ENCODE results near the gene PHF21B.

The PHF21B gene

GRCh38 chr22:45023431-45023830 lies 13.6 kb upstream of the PHF21B start:
- ATAC-seq (ENCODE audit: low read depth) = no peak
- TF ChIP-seq CTCF (IDR thresholded peaks at IDR 0.05; ENCODE audit: poor library complexity, severe bottlenecking) = no peak
- no peaks in the 10 kb centered on the region for H3K4me1 ChIP-seq (ENCODE audit: insufficient read depth, poor library complexity, severe bottlenecking)

GRCh38 chr22:45019861-45020655 lies 10.3 kb upstream of the PHF21B start:
- ATAC-seq (ENCODE audit: low read depth) = no peak
- H3K36me3 ChIP-seq (ENCODE audit: low read depth) = no peaks in the 10 kb centered on the region
- H3K4me3 ChIP-seq (ENCODE audit: severe bottlenecking) = no peak overlapping the region
- H3K27ac ChIP-seq (ENCODE audit: poor library complexity, severe bottlenecking) = no peak overlapping the region
- H3K4me1 ChIP-seq (ENCODE audit: insufficient read depth, poor library complexity, severe bottlenecking) = no peaks in the 10 kb centered on the region
- H3K9me3 ChIP-seq (ENCODE audit: severe bottlenecking) = no peaks in the 10 kb centered on the region
- no peak for TF ChIP-seq CTCF (IDR thresholded peaks at IDR 0.05; ENCODE audit: poor library complexity, severe bottlenecking)
- H3K27me3 ChIP-seq (ENCODE audit: insufficient read depth, poor library complexity, severe bottlenecking) = peaks cover 18% of the 10 kb centered on the region
- DNase-seq (ENCODE audit: low spot score) = no peak

More at GRCh38 chr22:45023431-45023830, 13.6 kb upstream of the PHF21B start:
- no peak overlapping the region for H3K27ac ChIP-seq (ENCODE audit: poor library complexity, severe bottlenecking)
- H3K9me3 ChIP-seq (ENCODE audit: severe bottlenecking) = no peaks in the 10 kb centered on the region
- DNase-seq (ENCODE audit: low spot score) = no peak
- H3K4me3 ChIP-seq (ENCODE audit: severe bottlenecking) = no peak overlapping the region
- H3K36me3 ChIP-seq (ENCODE audit: low read depth) = no peaks in the 10 kb centered on the region
- H3K27me3 ChIP-seq (ENCODE audit: insufficient read depth, poor library complexity, severe bottlenecking) = peaks cover 18% of the 10 kb centered on the region

GRCh38 chr22:45014654-45015053 lies 4.8 kb upstream of the PHF21B start:
- no peaks in the 10 kb centered on the region for H3K4me1 ChIP-seq (ENCODE audit: insufficient read depth, poor library complexity, severe bottlenecking)
- H3K36me3 ChIP-seq (ENCODE audit: low read depth) = no peaks in the 10 kb centered on the region
- peaks cover 24% of the 10 kb centered on the region for H3K27me3 ChIP-seq (ENCODE audit: insufficient read depth, poor library complexity, severe bottlenecking)
- DNase-seq (ENCODE audit: low spot score) = no peak
- no peak overlapping the region for H3K27ac ChIP-seq (ENCODE audit: poor library complexity, severe bottlenecking)
- no peaks in the 10 kb centered on the region for H3K9me3 ChIP-seq (ENCODE audit: severe bottlenecking)
- ATAC-seq (ENCODE audit: low read depth) = no peak
- H3K4me3 ChIP-seq (ENCODE audit: severe bottlenecking) = no peak overlapping the region
- no peak for TF ChIP-seq CTCF (IDR thresholded peaks at IDR 0.05; ENCODE audit: poor library complexity, severe bottlenecking)

GRCh38 chr22:45013138-45013537 lies 3.3 kb upstream of the PHF21B start:
- H3K27ac ChIP-seq (ENCODE audit: poor library complexity, severe bottlenecking) = no peak overlapping the region
- no peak overlapping the region for H3K4me3 ChIP-seq (ENCODE audit: severe bottlenecking)
- H3K27me3 ChIP-seq (ENCODE audit: insufficient read depth, poor library complexity, severe bottlenecking) = peaks cover 36% of the 10 kb centered on the region
- H3K36me3 ChIP-seq (ENCODE audit: low read depth) = no peaks in the 10 kb centered on the region
- DNase-seq (ENCODE audit: low spot score) (no peak), ATAC-seq (ENCODE audit: low read depth) (no peak)
- TF ChIP-seq CTCF (IDR thresholded peaks at IDR 0.05; ENCODE audit: poor library complexity, severe bottlenecking) = no peak
- H3K4me1 ChIP-seq (ENCODE audit: insufficient read depth, poor library complexity, severe bottlenecking) = no peaks in the 10 kb centered on the region
- no peaks in the 10 kb centered on the region for H3K9me3 ChIP-seq (ENCODE audit: severe bottlenecking)

- DNase-seq (ENCODE audit: low spot score) (no peak), ATAC-seq (ENCODE audit: low read depth) (no peak)
- Histone ChIP-seq H3K9me3 (ENCODE audit: severe bottlenecking) (no peaks in the 10 kb centered on the region), H3K36me3 (ENCODE audit: low read depth) (no peaks in the 10 kb centered on the region), H3K4me3 (ENCODE audit: severe bottlenecking) (peak overlapping the region; percentile 40), H3K27ac (ENCODE audit: poor library complexity, severe bottlenecking) (no peak overlapping the region), H3K27me3 (ENCODE audit: insufficient read depth, poor library complexity, severe bottlenecking) (peaks cover 57% of the 10 kb centered on the region), H3K4me1 (ENCODE audit: insufficient read depth, poor library complexity, severe bottlenecking) (no peaks in the 10 kb centered on the region)
- no peak for TF ChIP-seq CTCF (IDR thresholded peaks at IDR 0.05; ENCODE audit: poor library complexity, severe bottlenecking)
Measured at GRCh38 chr22:45010532-45010900, 711 bp upstream of the PHF21B start.
